Stimulated activated naive CD4-positive, alpha-beta T cell treated with Interleukin-2 at 50 U/mL for 16 hours (primary cell): ENCODE results near the gene CFAP157.

Experiments used
- DNase-seq: peaks from one replicate; lab custom pipeline; 2025; lab: John Stamatoyannopoulos, UW

Gene CFAP157

DNA sequence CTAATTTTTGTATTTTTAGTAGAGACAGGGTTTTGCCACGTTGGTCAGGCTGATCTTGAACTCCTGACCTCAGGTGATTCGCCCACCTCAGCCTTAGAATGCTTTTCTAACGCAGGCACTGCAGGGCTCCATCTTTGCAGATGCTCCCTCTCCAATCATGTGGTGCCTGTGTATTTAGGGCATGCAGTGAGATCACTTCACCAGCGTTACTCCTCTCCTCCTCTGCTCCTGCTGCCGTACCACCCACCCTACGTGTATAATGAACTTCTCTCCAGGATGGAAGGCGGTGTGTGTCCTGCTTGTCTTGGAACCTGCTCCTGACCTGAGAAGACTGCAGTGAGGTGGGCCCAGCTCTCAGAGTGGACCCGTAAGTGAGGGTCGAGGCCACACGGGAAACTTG lies 13.6 kb upstream of the CFAP157 start:
- no peak for DNase-seq

DNA sequence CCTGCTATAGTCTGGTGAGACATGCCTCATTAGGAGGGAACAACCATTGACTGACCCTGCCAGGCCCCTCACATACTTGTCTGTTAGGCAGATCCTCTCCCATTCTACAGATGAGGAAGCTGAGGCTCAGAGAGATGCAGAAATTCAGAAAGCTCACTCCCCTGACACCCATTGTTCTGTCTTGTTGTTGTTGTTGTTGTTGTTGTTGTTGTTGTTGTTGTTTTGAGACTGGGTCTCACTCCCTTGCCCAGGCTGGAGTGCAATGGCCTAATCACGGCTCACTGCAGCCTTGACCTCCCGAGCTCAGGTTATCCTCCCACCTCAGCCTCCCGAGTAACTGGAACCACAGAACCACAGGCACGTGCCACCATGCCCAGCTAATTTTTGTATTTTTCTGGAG lies 13.1 kb upstream of the CFAP157 start:
- DNase-seq: no peak

DNA sequence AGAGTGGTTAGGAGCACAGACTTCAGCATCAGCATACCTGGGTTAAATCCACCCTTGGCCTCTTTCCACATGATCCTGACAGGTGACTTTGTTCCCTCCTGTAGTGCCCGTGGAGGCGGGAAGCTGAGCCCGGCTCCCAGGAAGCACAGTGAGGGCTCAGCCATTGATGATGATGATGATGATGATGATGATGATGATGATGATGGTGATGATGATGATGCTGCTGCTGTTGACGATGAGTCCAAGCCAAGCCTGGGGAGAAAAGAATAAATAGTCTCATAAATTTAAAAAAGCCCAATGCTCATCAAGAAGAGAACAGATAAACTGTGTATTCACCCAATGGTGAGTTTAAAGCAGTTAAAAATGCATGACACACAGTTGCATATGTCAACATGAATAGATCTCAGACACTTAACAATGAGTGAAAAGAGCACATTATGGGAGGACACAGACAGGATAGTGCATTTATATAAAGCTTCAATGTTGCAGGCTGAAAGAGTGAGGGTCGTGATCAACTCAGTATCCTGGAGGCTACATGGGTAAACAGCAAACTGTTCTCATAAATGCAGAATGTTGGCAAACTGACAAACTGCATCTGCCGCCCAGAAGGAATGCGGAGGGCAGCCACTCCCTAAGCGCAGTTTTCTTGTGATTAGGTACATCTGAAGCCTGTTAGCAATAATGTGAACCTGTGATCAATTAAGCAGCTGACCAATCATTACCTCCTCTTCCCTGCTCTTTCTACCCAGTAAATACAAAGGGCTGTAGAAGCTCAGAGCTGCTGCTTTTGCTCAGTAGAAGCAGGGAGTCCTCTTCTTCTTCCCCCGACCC lies 11.7 kb upstream of the CFAP157 start:
- no peak for DNase-seq

DNA sequence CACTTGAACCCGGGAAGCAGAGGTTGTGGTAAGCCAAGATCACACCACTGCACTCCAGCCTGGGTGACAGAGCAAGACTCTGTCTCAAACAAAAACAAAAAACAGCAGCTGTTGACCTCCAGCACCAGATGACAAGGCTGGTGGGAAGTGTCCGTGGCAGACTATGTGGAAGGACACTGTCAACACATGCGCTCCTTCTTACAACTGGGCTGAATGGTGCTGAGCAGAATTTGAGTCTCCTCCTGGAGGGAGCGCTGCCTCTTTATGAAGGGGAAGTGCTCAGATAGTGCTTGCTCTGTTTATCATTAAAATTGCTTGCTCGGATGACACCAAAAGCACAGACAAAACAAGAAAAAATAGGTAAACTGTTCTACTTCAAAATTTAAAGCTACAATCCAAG lies 9.2 kb upstream of the CFAP157 start:
- DNase-seq: no peak

DNA sequence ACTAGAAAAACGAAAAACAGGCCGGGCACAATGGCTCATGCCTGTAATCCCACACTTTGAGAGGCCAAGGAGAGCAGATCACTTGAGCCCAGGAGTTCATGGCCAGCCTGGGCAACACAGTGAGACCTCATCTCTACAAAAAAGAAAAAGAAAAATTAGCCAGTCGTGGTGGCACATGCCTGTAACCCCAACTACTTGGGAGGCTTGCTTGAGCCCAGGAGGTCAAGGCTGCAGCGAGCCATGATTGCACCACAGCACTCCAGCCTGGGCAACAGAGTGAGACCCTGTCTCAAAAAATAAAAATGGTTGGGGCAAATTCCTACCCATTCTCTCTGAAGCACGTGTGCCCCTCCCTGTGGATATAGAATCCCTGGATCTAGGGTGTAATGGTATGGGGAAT lies 8.4 kb upstream of the CFAP157 start:
- no peak for DNase-seq

DNA sequence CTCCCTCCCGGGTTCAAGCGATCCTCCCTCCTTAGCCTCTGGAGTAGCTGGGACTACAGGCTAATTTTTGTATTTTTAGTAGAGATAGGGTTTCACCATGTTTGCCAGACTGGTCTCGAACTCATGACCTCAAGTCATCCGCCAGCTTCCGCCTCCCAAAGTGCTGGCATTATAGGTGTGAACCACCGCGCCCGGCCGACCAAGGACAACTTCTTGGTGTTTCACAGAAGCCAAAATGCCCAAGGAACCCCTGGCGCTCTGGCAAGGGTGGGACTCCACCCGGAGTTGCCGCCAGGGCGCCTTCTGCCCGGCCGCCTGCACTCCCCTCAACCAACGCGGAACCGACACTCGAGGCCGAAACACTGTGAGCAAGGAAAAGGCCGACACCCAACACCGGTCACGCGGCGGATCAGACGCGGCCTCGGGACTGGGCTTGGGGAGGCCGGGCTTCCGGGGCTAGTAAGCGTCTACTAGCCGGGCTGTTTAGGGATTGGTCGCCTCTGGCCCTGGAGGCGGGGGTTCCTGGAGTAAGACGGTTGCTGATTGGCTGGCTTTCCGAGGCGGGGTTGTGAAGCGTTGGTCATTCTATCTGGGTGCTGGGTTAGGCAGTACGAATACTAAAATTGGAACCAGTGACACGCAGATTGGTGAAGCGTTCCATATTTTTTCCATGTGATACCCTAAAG lies 7.7 kb upstream of the CFAP157 start:
- DNase-seq: peak; percentile 87

DNA sequence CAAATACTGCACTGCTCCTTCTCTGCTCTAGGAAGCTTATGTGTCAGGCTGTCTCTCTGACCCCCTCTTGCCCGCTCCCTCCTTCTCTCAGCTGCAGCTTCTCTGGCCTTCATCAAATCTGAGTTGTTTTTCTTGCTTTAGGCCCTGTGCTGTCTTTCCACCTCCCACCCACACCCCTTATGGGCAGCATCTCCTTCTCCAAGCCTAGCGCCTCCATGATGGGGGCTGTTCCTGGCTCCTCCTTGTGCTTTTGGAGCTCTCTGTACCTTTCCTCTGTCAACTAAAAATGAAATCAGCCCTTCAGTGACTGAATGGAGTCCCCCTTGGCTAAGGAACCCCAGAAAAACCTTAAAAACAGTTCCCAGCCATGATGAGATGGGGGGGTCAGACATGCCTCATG lies 6.6 kb upstream of the CFAP157 start:
- DNase-seq: no peak

DNA sequence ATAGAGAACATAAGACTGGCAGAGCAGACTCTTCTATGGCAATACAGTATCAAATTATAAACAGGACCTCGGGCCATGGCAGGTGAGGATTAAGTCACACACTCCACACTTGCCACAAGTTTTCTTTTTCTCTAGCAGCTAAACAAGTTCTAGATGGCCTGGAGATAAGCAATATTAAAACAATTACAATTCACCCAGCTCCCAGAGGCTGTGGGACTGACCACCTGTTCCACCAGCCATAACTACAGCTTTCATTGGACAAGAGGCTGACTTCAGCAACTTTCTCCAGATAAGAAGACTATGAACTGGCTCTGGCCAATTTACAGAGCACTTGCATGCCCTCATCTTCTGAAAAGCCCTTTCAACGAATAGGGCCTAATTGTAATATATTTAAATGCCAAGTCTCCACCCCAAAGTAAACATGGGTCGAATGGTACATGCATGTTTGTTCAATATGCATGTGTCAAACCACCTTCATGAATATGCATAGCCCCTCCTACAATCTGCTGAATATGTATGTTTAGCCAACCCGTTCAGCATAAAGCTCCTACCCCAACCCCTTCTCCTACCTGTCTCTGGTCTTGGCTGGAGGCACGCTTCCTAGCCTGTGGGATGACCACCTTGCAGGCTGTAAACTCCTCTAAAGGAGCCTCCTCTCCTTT lies 6.1 kb upstream of the CFAP157 start:
- DNase-seq: no peak

DNA sequence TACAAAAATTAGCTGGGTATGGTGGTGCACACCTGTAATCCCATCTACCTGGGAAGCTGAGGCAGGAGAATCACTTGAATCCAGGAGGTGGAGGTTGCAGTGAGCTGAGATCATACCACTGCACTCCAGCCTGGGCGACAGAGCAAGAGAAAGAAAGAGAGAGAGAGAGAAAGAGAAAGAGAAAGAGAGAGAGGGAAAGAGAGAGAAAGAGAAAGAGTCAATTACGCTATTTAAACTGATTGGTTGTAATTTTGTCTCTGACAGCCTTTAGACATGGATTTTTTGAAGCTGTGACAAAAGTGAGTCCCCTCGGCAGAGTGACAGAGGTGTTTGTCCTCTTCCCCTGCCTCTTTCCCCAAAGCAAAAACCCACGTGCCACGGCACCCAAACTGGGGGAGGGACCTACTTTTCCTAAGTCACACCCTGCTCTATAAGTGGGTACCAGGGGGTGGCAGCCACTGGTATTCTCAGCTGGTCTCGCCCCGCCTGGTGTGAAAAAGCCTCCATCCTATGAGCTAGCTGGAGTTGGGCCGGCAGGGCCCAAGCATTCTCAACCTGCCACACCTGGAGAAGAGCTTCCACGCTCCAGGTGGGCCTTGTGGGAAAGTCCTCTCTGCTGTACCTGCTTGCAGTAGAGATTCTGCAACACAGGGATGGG lies 3.4 kb upstream of the CFAP157 start:
- DNase-seq: no peak

DNA sequence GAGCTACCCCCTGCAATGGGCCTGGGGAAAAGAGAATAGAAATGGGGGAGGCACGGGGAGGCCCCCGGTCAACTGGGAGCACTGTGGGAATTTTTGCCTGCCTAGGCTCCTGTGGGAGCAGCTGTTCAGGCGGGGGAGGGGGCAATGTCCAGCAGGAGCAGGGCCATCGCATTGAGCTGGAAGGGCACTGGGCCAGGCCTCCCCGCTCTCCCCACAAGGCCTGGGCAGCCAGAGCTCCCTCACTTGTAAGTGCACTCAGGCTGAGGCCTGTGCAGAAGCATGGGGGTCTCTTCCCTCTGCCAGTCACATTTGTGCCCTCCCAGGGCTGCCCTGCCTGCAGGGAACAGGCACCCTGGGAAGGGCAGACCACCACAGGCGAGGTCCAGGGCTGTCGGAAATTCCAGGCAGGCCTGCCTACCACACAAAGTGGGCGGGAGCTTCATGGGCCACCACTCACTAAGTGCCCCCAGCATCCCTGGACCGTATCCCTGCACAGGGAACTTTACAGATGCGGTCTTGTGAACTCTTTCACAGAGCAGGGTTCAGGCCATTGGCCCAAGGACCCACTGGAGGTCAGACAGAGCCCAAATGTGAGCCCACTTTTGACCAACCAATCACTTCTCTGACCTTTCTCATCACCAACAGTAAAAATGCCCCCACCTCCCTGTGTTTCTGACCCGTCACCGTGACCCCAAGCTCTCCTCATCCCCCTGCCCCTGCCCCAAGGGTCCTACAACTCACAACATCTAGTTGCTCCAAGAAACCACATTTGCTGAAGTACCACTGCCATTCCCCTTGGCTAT lies 1.0 kb upstream of the CFAP157 start:
- DNase-seq: no peak

DNA sequence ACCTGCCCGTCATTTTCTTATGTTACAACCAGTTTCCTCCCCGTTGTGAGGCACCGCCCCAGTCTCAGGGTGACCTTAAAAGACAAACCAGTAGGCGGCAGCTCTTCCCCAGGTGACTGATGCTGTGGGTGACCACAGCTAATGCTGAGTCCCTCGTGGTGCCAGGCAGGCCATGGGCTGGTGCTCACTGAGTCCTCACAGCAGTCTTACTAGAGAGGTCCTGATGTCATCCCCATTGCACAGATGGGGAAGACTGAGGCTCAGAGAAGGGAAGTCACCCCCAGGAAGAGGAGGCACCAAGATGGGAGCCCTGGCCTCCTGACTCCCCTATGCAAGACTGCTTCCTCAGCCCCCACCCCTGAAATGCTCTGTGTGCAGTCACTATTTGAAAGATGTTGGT lies 978 bp downstream of the CFAP157 start:
- peak; percentile 22 for DNase-seq

DNA sequence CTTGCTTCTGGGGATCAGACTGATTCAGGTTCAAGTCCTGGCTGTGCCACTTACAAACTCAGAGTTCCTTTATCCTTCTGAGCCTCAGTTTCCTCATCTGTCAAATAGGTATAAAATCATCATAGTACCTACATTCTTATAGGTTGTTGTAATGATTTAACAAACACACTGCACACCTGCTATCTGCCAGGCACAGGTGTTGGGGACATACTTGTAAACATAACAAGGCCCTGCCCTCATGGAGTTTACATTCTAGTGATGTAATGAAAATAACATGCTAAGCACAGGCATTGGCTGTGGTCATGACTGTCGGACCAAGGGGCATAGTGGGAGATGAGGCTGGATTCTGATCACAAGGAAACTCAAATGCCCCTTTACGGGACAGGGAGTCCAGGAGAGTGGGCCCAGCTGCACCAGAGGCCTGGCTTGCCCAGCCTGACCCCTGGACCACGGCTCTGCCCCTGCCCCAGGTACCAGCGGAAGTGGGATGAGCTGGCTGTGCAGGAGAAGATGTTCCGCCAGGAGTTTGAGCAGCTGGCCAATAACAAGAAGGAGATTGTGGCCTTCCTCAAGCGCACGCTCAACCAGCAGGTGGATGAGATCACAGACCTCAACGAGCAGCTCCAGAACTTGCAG lies 2.3 kb downstream of the CFAP157 start:
- no peak for DNase-seq

DNA sequence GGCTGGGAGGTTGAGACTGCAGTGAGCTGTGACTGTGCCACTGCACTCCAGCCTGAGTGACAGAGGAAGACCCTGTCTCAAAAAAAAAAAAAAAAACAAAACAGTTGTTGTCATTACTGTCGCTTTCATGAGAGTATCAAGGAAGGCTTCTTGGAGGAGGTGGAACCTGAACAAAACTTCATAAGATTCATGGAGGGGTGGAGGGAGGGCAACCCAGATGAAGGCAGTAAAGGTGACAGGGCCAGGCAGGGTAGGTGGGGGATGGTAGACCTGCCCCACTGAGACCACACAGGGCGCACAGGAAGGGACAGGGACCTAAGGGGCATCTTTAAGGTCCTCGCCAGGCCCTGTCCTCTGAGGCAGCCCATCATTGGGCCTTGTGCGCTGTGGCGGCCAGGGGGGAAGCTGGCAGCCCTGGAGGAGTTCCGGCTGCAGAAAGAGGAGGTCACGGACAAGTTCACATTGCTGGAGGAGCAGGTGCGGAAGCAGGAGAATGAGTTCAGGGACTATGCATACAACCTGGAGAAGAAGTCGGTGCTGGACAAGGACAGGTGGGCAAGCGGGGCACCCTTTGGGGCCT lies 3.5 kb downstream of the CFAP157 start:
- DNase-seq: no peak

DNA sequence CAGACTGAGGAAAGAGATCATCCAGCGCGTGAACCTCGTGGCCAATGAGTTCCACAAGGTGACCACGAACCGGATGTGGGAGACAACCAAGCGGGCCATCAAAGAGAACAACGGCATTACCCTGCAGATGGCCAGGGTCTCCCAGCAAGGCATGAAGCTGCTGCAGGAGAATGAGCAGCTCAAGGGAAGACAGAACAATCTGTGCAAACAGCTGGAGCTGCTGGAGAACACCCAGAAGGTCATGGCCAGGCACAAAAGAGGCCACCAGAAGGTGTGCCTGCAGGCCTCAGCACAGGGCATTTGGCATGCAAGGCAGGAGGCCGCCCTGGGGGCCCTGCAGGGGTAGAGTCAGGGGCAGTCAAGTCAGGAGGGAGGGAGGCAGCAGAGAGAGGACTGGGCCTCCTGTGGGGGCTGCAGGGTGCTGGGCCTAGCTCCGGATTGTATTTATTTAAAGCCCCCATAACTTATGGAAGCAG lies 4.5 kb downstream of the CFAP157 start:
- DNase-seq: no peak

DNA sequence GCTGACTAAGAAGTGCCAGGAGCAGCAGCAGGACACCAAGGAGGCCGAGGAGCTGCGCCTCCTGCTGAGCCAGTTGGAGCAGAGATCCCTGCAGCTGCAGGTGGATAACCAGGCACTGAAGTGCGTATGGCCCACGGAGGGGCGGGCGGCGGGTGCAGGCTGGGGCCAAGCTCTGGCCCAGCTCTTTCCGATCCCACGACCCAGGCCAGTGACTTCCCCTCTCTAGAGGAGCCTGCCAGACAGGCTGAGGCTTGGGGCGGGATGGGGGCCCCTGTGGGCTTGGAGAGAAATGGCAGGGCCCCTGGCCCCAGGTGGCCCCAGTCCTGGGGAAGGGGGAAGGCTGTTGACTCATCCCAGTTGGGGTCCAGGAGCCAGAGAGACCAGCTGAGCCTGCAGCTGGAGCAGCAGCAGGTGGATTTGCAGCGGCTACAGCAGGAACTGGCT lies 5.1 kb downstream of the CFAP157 start:
- no peak for DNase-seq

DNA sequence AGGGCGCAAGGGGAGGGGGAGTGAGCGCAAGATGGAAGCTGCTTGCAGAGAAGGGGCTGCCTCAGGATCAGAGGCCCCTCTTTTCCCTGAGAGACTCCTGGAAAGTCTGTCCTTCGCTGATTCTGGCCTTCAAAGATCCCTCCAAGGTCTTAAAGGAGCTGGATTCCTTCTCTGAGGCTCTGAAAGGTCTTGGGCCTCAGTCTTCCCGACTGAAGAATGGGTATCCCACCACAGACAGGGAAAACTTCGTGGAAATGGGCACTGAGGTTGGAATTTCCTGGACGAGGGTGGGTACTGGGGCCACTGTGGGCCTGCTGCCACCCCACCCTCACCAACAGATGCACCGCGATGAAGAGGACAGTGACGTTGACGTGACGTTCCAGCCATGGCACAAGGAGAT lies 5.6 kb downstream of the CFAP157 start:
- DNase-seq: no peak

DNA sequence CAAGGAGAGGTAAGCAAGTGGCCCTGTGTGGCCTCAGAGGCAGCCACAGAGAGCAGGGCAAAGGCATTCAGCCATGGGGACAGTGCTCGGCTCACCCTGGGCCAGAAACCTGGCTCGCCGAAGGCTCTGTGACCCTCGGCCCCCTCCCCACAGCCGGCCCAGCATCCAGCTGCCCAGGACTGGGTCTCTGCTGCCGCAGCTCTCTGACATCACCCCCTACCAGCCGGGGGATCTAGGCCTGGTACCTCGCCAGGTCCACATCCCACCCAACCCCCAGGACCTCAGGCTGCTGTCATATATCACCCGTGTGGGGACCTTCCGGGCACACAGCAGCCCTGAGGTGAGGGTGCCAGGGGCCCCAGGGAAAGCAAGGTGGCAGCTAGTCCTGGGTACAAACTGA lies 6.1 kb downstream of the CFAP157 start:
- DNase-seq: no peak

DNA sequence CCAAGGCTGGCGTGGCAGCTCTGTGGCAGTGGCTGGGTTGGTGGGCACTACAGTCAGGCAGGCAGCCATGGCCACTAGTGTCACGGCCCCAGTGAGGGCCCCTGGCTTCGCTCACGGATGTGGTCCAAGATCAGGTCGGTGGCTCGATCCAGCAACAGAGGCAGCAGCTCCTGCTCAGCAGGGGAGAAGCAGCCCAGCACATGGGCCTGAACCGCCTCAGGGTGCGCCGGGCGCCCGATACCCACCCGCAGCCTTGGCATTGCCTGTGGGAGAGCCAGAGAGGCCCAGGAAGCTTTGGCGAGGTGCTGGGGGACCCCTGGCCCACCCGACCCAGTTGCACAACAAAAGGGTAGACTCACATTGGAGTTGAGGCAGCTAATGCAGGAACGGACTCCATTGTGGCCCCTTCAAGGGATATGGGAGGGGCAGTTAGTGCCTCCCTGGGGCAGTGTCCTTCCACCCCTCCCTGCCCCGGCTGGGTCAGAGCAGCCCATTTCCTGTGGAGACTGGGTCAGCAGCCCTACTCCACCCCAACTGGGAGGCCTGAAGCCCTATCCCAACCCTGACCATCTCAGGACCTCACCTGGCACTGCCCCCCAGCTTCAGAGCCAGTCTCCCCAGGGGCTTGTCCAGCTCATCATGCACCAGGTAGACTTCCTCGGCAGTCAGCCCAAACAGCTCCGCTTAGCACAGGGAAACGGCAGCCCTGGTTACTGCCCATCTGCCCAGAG lies 7.4 kb downstream of the CFAP157 start:
- DNase-seq: no peak

DNA sequence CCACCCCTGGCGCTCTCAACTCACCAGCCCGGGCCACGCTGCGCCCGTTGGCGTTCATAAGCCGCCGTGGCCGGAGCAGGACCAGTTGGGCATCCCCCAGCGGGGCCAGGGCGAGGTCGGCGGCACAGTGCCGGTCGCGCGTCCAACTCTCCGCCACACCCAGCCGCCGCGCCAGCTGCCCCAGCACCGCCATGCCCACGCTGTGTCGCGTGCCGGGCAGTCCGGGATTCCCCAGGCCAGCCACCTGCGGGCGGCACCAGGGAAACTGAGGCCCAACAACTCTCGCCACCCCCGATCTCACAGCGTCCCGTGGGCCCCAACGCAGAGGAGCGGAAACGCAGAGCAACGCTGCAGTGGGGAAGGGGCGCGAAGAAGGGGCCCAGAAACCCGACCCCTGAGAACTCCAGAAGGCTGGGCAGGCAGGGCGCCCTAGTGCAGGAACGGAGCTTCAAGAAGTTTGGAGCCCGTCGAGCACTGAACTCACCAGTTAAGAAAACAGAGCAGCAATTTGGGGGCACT lies 8.2 kb downstream of the CFAP157 start:
- DNase-seq: no peak
